ENCODE results near the gene SFPQ.

- TF ChIP-seq CTCF (conservative IDR thresholded peaks at IDR 0.05; ENCODE audit: low read depth, low read length) (no peak), EZH2 (IDR thresholded peaks at IDR 0.05; ENCODE audit: low read length, unreplicated experiment) (no peak), EZH2phosphoT487 (IDR thresholded peaks at IDR 0.05; ENCODE audit: borderline replicate concordance, low read length) (no peak)
These were observed 56.2 kb downstream of the SFPQ start for GRCh38 chr1:35136780-35137179.

All from PC-3 (cell line).